ENCODE results near the gene PTPRR.
A peak's percentile ranks its signal among the peaks of the same experiment; 100 is the strongest.

The PTPRR gene

GRCh38 chr12:70920251-70920851 is at the start of gene PTPRR:
Gene PTPRR, minus strand, starts transcription at chr12:70920738. Its CDS starts 348 bp downstream, at chr12:70920390.
- DNase-seq: peak; percentile 84

GRCh38 chr12:70966996-70967790 is 46.7 kb upstream of the PTPRR start:
- no peak for DNase-seq

- no peak for DNase-seq
These were observed 45.5 kb upstream of the PTPRR start for GRCh38 chr12:70966046-70966445.

GRCh38 chr12:70964867-70965510 is 44.5 kb upstream of the PTPRR start:
- no peak for DNase-seq

GRCh38 chr12:70963081-70963660 is 42.6 kb upstream of the PTPRR start:
- DNase-seq: no peak

- DNase-seq: no peak
These were observed 41.8 kb upstream of the PTPRR start for GRCh38 chr12:70962226-70962794.

- DNase-seq: no peak
These were observed 39.9 kb upstream of the PTPRR start for GRCh38 chr12:70960484-70960883.

- DNase-seq: no peak
These were observed 34.9 kb upstream of the PTPRR start for GRCh38 chr12:70955415-70955814.

- no peak for DNase-seq
These were observed 29.9 kb upstream of the PTPRR start for GRCh38 chr12:70950451-70950850.

GRCh38 chr12:70948976-70949336 is 28.4 kb upstream of the PTPRR start:
- DNase-seq: no peak

GRCh38 chr12:70948236-70948975 is 27.9 kb upstream of the PTPRR start:
- no peak for DNase-seq

- DNase-seq: no peak
These were observed 15.8 kb upstream of the PTPRR start for GRCh38 chr12:70936203-70936813.

GRCh38 chr12:70933133-70933532 is 12.6 kb upstream of the PTPRR start:
- no peak for DNase-seq

- no peak for DNase-seq
These were observed 8.5 kb upstream of the PTPRR start for GRCh38 chr12:70929029-70929428.

GRCh38 chr12:70928071-70928470 is 7.5 kb upstream of the PTPRR start:
- no peak for DNase-seq

- no peak for DNase-seq
These were observed 6.8 kb upstream of the PTPRR start for GRCh38 chr12:70927356-70927755.

GRCh38 chr12:70925539-70925938 is 5.0 kb upstream of the PTPRR start:
- no peak for DNase-seq

- peak; percentile 38 for DNase-seq
These were observed 353 bp upstream of the PTPRR start for GRCh38 chr12:70920891-70921290.

GRCh38 chr12:70919597-70920035 is 922 bp downstream of the PTPRR start:
- DNase-seq: peak; percentile 56

- no peak for DNase-seq
These were observed 1.4 kb downstream of the PTPRR start for GRCh38 chr12:70919176-70919575.

- no peak for DNase-seq
These were observed 2.2 kb downstream of the PTPRR start for GRCh38 chr12:70918321-70918720.

GRCh38 chr12:70910666-70911065 is 9.9 kb downstream of the PTPRR start:
- DNase-seq: no peak
